ENCODE data around the gene APOL5. TPM values are rescaled to one million over a fixed set of nuclear protein-coding genes. Genes with fewer than 3 reads are reported as not detected.

APOL5 gene
- polyA plus RNA-seq, 1 donor (not counting 4 experiments of a cell fraction or from before 2014, with no cell fraction given) = not detected

DNA sequence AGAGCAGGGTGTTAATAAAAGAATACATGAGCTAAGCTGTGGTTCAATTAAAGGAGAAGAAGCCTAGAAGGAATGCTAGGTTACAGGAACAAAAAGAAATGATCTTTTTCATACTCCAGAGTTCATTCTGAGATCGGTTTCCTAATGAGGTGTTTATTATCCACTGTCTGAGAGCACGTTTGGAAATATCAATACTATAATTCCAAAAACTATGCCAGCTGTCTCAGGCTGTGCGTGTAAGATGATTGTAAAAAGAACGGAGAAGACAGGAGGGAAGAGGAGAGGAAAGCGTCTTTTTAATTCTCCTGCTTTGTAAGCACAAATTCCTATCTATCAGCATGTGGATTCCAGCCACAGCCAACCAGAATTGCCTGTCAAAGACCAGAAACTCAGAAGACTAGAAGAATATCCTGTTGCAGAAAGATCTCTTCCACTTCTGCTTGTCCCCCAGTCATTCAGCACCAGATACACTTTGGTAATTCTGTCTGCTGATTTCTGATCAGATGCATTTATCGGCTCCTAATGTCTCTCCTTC, 25.7 kb downstream of the APOL5 start:
- Histone ChIP-seq H3K36me3 (ENCODE audit: control insufficient read depth in 2 of 2, extremely low read depth in 1 of 2, insufficient read depth in 2 of 2, low read length in 2 of 2) (peaks cover 25% of the 10 kb centered on the region in 2 experiments), H3K27me3 (ENCODE audit: control insufficient read depth, extremely low read depth, insufficient read depth, low read length) (no peaks in the 10 kb centered on the region), H3K4me2 (ENCODE audit: control insufficient read depth, extremely low read depth, insufficient read depth, low read depth, low read length) (no peak overlapping the region), H2AFZ (ENCODE audit: control insufficient read depth, low read length) (no peak overlapping the region), H3K27ac (ENCODE audit: control insufficient read depth, insufficient read depth, low read length) (no peak overlapping the region), H3K4me1 (ENCODE audit: control insufficient read depth, extremely low read depth, insufficient read depth, low read length) (peaks cover 4% of the 10 kb centered on the region), H3K79me2 (ENCODE audit: control insufficient read depth, insufficient read depth, low read length) (no peaks in the 10 kb centered on the region), H3K4me3 (ENCODE audit: control insufficient read depth in 2 of 3, extremely low read depth in 1 of 3, insufficient read depth in 2 of 3, low read depth in 1 of 3, low read length in 3 of 3) (no peak overlapping the region), H3K9me1 (ENCODE audit: control insufficient read depth, extremely low read depth, insufficient read depth, low read length) (no peaks in the 10 kb centered on the region), H3K9me3 (ENCODE audit: control insufficient read depth, low read depth, low read length) (no peaks in the 10 kb centered on the region), H4K20me1 (ENCODE audit: control insufficient read depth, extremely low read depth, insufficient read depth, low read length) (no peaks in the 10 kb centered on the region), H3K9ac (ENCODE audit: control insufficient read depth, extremely low read depth, insufficient read depth, low read length) (no peak overlapping the region)
- TF ChIP-seq, protein P1, sequence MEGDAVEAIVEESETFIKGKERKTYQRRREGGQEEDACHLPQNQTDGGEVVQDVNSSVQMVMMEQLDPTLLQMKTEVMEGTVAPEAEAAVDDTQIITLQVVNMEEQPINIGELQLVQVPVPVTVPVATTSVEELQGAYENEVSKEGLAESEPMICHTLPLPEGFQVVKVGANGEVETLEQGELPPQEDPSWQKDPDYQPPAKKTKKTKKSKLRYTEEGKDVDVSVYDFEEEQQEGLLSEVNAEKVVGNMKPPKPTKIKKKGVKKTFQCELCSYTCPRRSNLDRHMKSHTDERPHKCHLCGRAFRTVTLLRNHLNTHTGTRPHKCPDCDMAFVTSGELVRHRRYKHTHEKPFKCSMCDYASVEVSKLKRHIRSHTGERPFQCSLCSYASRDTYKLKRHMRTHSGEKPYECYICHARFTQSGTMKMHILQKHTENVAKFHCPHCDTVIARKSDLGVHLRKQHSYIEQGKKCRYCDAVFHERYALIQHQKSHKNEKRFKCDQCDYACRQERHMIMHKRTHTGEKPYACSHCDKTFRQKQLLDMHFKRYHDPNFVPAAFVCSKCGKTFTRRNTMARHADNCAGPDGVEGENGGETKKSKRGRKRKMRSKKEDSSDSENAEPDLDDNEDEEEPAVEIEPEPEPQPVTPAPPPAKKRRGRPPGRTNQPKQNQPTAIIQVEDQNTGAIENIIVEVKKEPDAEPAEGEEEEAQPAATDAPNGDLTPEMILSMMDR (optimal IDR thresholded peaks at IDR 0.05 in 1 of 3, IDR thresholded peaks at IDR 0.05 in 1 of 3, conservative IDR thresholded peaks at IDR 0.05 in 1 of 3; ENCODE audit: extremely low read depth in 1 of 3, insufficient read depth in 2 of 3, low read length in 3 of 3) = no peak
- no peak for TF ChIP-seq EZH2 (IDR thresholded peaks at IDR 0.05; ENCODE audit: low read length)
- dilution Hi-C loops (cut with MboI; ENCODE audit: extremely low pct_ligation_motif_present, low sequenced_read_pairs) = no loop called here
- no peak for FAIRE-seq
- no peak for DNase-seq (ENCODE audit: low read depth, low spot score)

DNA sequence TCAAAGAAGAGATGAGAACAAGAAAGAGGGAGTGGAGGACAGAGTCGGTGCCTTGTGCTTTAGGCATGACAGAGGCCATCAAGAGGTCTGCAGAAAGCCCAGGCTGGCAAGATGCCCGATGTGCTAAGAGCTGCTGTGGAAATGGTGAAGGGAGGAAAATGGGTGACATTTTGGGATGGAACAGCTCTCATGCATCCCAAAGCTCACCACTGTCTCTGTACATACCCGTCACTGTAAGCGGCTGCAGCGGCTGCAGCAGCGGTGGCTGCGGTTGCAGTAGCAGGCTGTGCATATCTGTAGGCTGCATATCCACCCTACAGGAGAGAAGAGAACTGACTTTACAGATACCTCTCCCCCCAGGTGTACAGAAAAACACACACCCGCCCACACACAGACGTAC, 28.6 kb downstream of the APOL5 start:
- Histone ChIP-seq H3K27ac (ENCODE audit: control insufficient read depth, insufficient read depth, low read length) (no peak overlapping the region), H3K9me3 (ENCODE audit: control insufficient read depth, low read depth, low read length) (no peaks in the 10 kb centered on the region), H3K9ac (ENCODE audit: control insufficient read depth, extremely low read depth, insufficient read depth, low read length) (no peak overlapping the region), H2AFZ (ENCODE audit: control insufficient read depth, low read length) (no peak overlapping the region), H4K20me1 (ENCODE audit: control insufficient read depth, extremely low read depth, insufficient read depth, low read length) (peaks cover 4% of the 10 kb centered on the region), H3K4me1 (ENCODE audit: control insufficient read depth, extremely low read depth, insufficient read depth, low read length) (peaks cover 4% of the 10 kb centered on the region), H3K36me3 (ENCODE audit: control insufficient read depth in 2 of 2, extremely low read depth in 1 of 2, insufficient read depth in 2 of 2, low read length in 2 of 2) (peaks cover 24 to 27% of the 10 kb centered on the region in 2 experiments), H3K4me2 (ENCODE audit: control insufficient read depth, extremely low read depth, insufficient read depth, low read depth, low read length) (no peak overlapping the region), H3K4me3 (ENCODE audit: control insufficient read depth in 2 of 3, extremely low read depth in 1 of 3, insufficient read depth in 2 of 3, low read depth in 1 of 3, low read length in 3 of 3) (no peak overlapping the region), H3K79me2 (ENCODE audit: control insufficient read depth, insufficient read depth, low read length) (no peaks in the 10 kb centered on the region), H3K27me3 (ENCODE audit: control insufficient read depth, extremely low read depth, insufficient read depth, low read length) (no peaks in the 10 kb centered on the region), H3K9me1 (ENCODE audit: control insufficient read depth, extremely low read depth, insufficient read depth, low read length) (no peaks in the 10 kb centered on the region)
- TF ChIP-seq, protein P1 (optimal IDR thresholded peaks at IDR 0.05 in 1 of 3, IDR thresholded peaks at IDR 0.05 in 1 of 3, conservative IDR thresholded peaks at IDR 0.05 in 1 of 3; ENCODE audit: extremely low read depth in 1 of 3, insufficient read depth in 2 of 3, low read length in 3 of 3) = no peak
- no peak for TF ChIP-seq EZH2 (IDR thresholded peaks at IDR 0.05; ENCODE audit: low read length)
- DNase-seq (ENCODE audit: low read depth, low spot score) (no peak), FAIRE-seq (no peak)
- dilution Hi-C loops (cut with MboI; ENCODE audit: extremely low pct_ligation_motif_present, low sequenced_read_pairs) = no loop called here

All from keratinocyte (primary cell).